HepG2 (cell line): ENCODE results near the gene SLC6A6. TPM values are rescaled to one million over a fixed set of nuclear protein-coding genes. Genes with fewer than 3 reads are reported as not detected.

Experiments
- ATAC-seq: fragments of 200-7000 bp; cut with Tn5 transposase; 3 replicates; pipeline ENCODE4 v1.9.1; 2020; ENCODE audit warnings: mild to moderate bottlenecking, moderate library complexity
- BruUV-seq: library from RNA; stranded (reverse); fragments of 400-500 nt; replicated peaks from 2 replicates; lab custom pipeline; 2021; lab: Mats Ljungman, UMichigan
- CTCF ChIA-PET: fragments of 300-600 bp; formaldehyde crosslinking; extraction: SDS; loops from one replicate; lab custom pipeline; 2021; ENCODE audit warnings: low total read pairs, inconsistent platforms, low intra/inter-chr PET ratio; lab: Yijun Ruan, JAX
- POLR2A ChIA-PET: fragments of 350-600 bp; sonication (Branson Sonifier 250); formaldehyde crosslinking; loops from one replicate; lab custom pipeline; 2020; ENCODE audit warnings: antibody characterized with exemption, inconsistent platforms; lab: Yijun Ruan, JAX
- DNase-seq: peaks from one replicate; pipeline ENCODE4 v3.0.0-alpha.2; 2015; ENCODE audit warnings: low spot score
- FAIRE-seq: peaks from 3 replicates; lab custom pipeline; 2011; peaks lifted over from hg19 to GRCh38; lab: Jason Lieb, UNC
- H2AFZ ChIP-seq: one replicate; pipeline ENCODE4 v1.6.1; 2011; ENCODE audit warnings: low read length, inconsistent platforms
- H3K27ac ChIP-seq: fragments of 300-600 bp; 3 replicates; pipeline ENCODE4 v1.8.0; 2011; ENCODE audit warnings: mixed run types, mild to moderate bottlenecking, mixed read lengths, low read length, inconsistent platforms; ENCODE audit not compliant: insufficient read depth; ENCODE audit errors: extremely low read length
- H3K27me3 ChIP-seq, 2 experiments: fragments of 200-600 bp in 1 of 2; 2 replicates in 1 of 2; 3 replicates in 1 of 2; pipeline versions ENCODE4 v1.6.0 to v1.8.0; 2011; ENCODE audit warnings: low read length in 2 of 2, mild to moderate bottlenecking in 2 of 2, moderate library complexity in 2 of 2, inconsistent platforms in 1 of 2; ENCODE audit not compliant: insufficient read depth in 2 of 2, control insufficient read depth in 1 of 2
- H3K36me3 ChIP-seq, 2 experiments: fragments of 200-600 bp in 1 of 2; replicated peaks in 1 of 2; 2 replicates in 1 of 2; 3 replicates in 1 of 2; pipeline versions ENCODE4 v1.5.1 to v1.8.0; 2011; ENCODE audit warnings: low read length in 2 of 2, inconsistent platforms in 1 of 2; ENCODE audit not compliant: insufficient read depth in 2 of 2, control insufficient read depth in 1 of 2
- H3K4me1 ChIP-seq: 2 replicates; pipeline ENCODE4 v1.5.1; 2012; ENCODE audit warnings: low read length, inconsistent platforms; ENCODE audit not compliant: insufficient read depth
- H3K4me2 ChIP-seq: 2 replicates; pipeline ENCODE4 v1.6.0; 2011; ENCODE audit warnings: low read depth, low read length, inconsistent platforms
- H3K4me3 ChIP-seq, 3 experiments: fragments of 200-600 bp in 1 of 3; sonication (generic), shearing (Covaris generic) in 1 of 3; replicated peaks in 1 of 3; 2 replicates each; pipeline ENCODE4 v1.5.1; 2011 to 2016; ENCODE audit warnings: low read length in 3 of 3, inconsistent platforms in 2 of 3, low read depth in 2 of 3, mild to moderate bottlenecking in 2 of 3, control low read depth in 1 of 3, mixed read lengths in 1 of 3; ENCODE audit not compliant: insufficient read depth in 1 of 3
- H3K79me2 ChIP-seq: one replicate; pipeline ENCODE4 v1.6.1; 2011; ENCODE audit warnings: low read length, inconsistent platforms; ENCODE audit not compliant: insufficient read depth
- H3K9ac ChIP-seq: 2 replicates; pipeline ENCODE4 v1.6.0; 2011; ENCODE audit warnings: mild to moderate bottlenecking, low read depth, low read length, inconsistent platforms; ENCODE audit not compliant: insufficient read depth
- H3K9me3 ChIP-seq: 2 replicates; pipeline ENCODE4 v1.5.1; 2012; ENCODE audit warnings: mild to moderate bottlenecking, low read length
- H4K20me1 ChIP-seq: 2 replicates; pipeline ENCODE4 v1.6.0; 2011; ENCODE audit warnings: inconsistent platforms, mild to moderate bottlenecking, low read length, moderate library complexity; ENCODE audit not compliant: insufficient read depth
- BORCS8-MEF2B ChIP-seq: sonication (generic); formaldehyde crosslinking; IDR thresholded peaks from 2 replicates; pipeline ENCODE4 v1.8.0; 2022; ENCODE audit warnings: mild to moderate bottlenecking, missing genetic modification reagents
- CTCF ChIP-seq: sonication (generic); formaldehyde crosslinking; IDR thresholded peaks from 2 replicates; pipeline ENCODE4 v1.5.0; 2020; ENCODE audit warnings: mild to moderate bottlenecking, missing genetic modification reagents, moderate library complexity
- GLI4 ChIP-seq: sonication (generic); formaldehyde crosslinking; IDR thresholded peaks from 2 replicates; pipeline ENCODE4 v1.5.1; 2020; ENCODE audit warnings: missing genetic modification reagents, mild to moderate bottlenecking, moderate library complexity, borderline replicate concordance
- HNF1B ChIP-seq: sonication (generic); formaldehyde crosslinking; IDR thresholded peaks from 2 replicates; pipeline ENCODE4 v1.5.1; 2020; ENCODE audit warnings: mild to moderate bottlenecking, moderate library complexity, missing genetic modification reagents
- HOMEZ ChIP-seq: IDR thresholded peaks from 2 replicates; pipeline ENCODE4 v1.6.1; 2016; ENCODE audit warnings: low read depth
- RAD21 ChIP-seq: fragments of 450-650 bp; formaldehyde crosslinking; IDR thresholded peaks from 2 replicates; pipeline ENCODE4 v1.5.0; 2020; ENCODE audit warnings: mild to moderate bottlenecking
- TSC22D2 ChIP-seq: sonication (generic); formaldehyde crosslinking; IDR thresholded peaks from 2 replicates; pipeline ENCODE4 v1.5.1; 2020; ENCODE audit warnings: missing genetic modification reagents, mild to moderate bottlenecking, borderline replicate concordance
- YY1 ChIP-seq: IDR thresholded peaks from 2 replicates; pipeline ENCODE4 v1.6.1; 2011; ENCODE audit warnings: low read length, low read depth, moderate library complexity, mild to moderate bottlenecking; ENCODE audit not compliant: insufficient read depth, insufficient replicate concordance
- ZBTB14 ChIP-seq: sonication (generic); formaldehyde crosslinking; IDR thresholded peaks from 2 replicates; pipeline ENCODE4 v1.4.0; 2020; ENCODE audit warnings: missing genetic modification reagents
- ZBTB43 ChIP-seq: sonication (generic); formaldehyde crosslinking; conservative IDR thresholded peaks from 2 replicates; pipeline ENCODE4 v1.4.0; 2020; ENCODE audit warnings: missing genetic modification reagents
- ZNF547 ChIP-seq: sonication (generic); formaldehyde crosslinking; IDR thresholded peaks from 2 replicates; pipeline ENCODE4 v1.5.1; 2020; ENCODE audit warnings: mild to moderate bottlenecking, missing genetic modification reagents
- ZNF549 ChIP-seq: sonication (generic); formaldehyde crosslinking; IDR thresholded peaks from 2 replicates; pipeline ENCODE4 v1.5.0; 2020; ENCODE audit warnings: missing genetic modification reagents
- ZNF572 ChIP-seq: sonication (generic); formaldehyde crosslinking; IDR thresholded peaks from 2 replicates; pipeline ENCODE4 v1.5.1; 2020; ENCODE audit warnings: mild to moderate bottlenecking, missing genetic modification reagents
- ZNF777 ChIP-seq: sonication (generic); formaldehyde crosslinking; IDR thresholded peaks from 2 replicates; pipeline ENCODE4 v1.4.0; 2020; ENCODE audit warnings: missing genetic modification reagents
- WGBS: methylation state at CpG from one replicate; pipeline ENCODE4 v1.1.6; 2017; ENCODE audit warnings: low lambda C conversion rate; 5-methylcytosine and 5-hydroxymethylcytosine counted together
- in situ Hi-C: cut with HindIII; loops from 2 replicates; pipeline ENCODE4 v1.10.0; 2017; ENCODE audit warnings: low pct_unique_long_range_greater_than_20kb; ENCODE audit not compliant: extremely low pct_ligation_motif_present
- intact Hi-C: fragments of 100-400 bp; cut with micrococcal nuclease; formaldehyde crosslinking; loops from one replicate; pipeline ENCODE4 v1.10.0; 2022; ENCODE audit not compliant: unreplicated experiment
- polyA plus RNA-seq, 8 experiments: library from polyadenylated mRNA; depleted of rRNA in 3 of 8; stranded (reverse) in 7 of 8; unstranded in 1 of 8; fragments of >200 nt; fragmentation: Illumina TruSeq in 4 of 8; extraction: Trizol in 4 of 8; gene quantifications; 2 replicates each; pipeline versions ENCODE4 v1.2.1 to v1.2.3, GENCODE V29; 2011 to 2016; ENCODE audit warnings: low read depth in 4 of 8, missing spikeins in 1 of 8, mixed read lengths in 1 of 8; ENCODE audit not compliant: insufficient read depth in 1 of 8
- total RNA-seq, 5 experiments: library from RNA; depleted of rRNA; stranded (reverse); fragments of >200 nt; fragmentation: Illumina TruSeq; extraction: Trizol; gene quantifications; 2 replicates each; pipeline ENCODE4 v1.2.3, GENCODE V29; 2016; ENCODE audit warnings: low read depth in 1 of 5

The SLC6A6 gene
- total and polyA plus RNA-seq, 2 of the 13 experiments (the other 11 are each of a cell fraction or from before 2014, with no cell fraction given): 14.1 to 20.7 TPM

GRCh38 chr3:14461748-14462324 is 59.4 kb downstream of the SLC6A6 start:
- peak; percentile 92 for ATAC-seq
- no TSS peak for BruUV-seq
- Histone ChIP-seq H3K9me3 (no peaks in the 10 kb centered on the region), H3K9ac (no peak overlapping the region), H3K4me2 (no peak overlapping the region), H3K36me3 (peaks cover 13 to 29% of the 10 kb centered on the region in 2 experiments; a peak in 4 of 5 replicates), H3K27me3 (no peaks in the 10 kb centered on the region), H2AFZ (no peak overlapping the region), H4K20me1 (no peaks in the 10 kb centered on the region), H3K4me3 (no peak overlapping the region), H3K27ac (no peak overlapping the region), H3K4me1 (no peaks in the 10 kb centered on the region), H3K79me2 (no peaks in the 10 kb centered on the region)
- FAIRE-seq: peak; percentile 4
- WGBS: 79% methylated on average over 6 of the region's 8 CpGs
- intact Hi-C loops (loop anchor here (1.0 kb wide), 2 partner anchors 60 to 201 kb away; partner anchors contain the start of gene SLC6A6), in situ Hi-C loops (loop anchor here (5.0 to 10.0 kb wide), 4 partner anchors 60 to 567 kb away; partner anchors contain the start of gene SLC6A6)
- peak; percentile 50 for DNase-seq
- POLR2A ChIA-PET: no interaction called here
- CTCF ChIA-PET: interaction anchor here (1.2 to 3.7 kb wide), 4 partner anchors 59 to 201 kb away, joined by 3 to 41 read pairs (median 9); partner anchors contain the start of gene SLC6A6
- TF ChIP-seq HOMEZ (CRISPR knock-in tag) (0 out of 2 replicates have a peak, but pooled peaks have one; percentile 23), ZNF777 (CRISPR knock-in tag) (no peak), ZBTB14 (CRISPR knock-in tag) (0 out of 2 replicates have a peak, but pooled peaks have one; percentile 37), YY1 (peak; percentile 23), ZNF547 (CRISPR knock-in tag) (no peak), TSC22D2 (CRISPR knock-in tag) (peak; percentile 53; the same call in 1 of the 2 replicates), HNF1B (CRISPR knock-in tag) (peak; percentile 66), ZBTB43 (CRISPR knock-in tag) (peak; percentile 67; the same call in 1 of the 2 replicates), ZNF549 (CRISPR knock-in tag) (no peak), BORCS8-MEF2B (CRISPR knock-in tag) (peak; percentile 49; the same call in 1 of the 2 replicates), GLI4 (CRISPR knock-in tag) (no peak), RAD21 (CRISPR knock-in tag) (peak; percentile 94), ZNF572 (CRISPR knock-in tag) (0 out of 2 replicates have a peak, but pooled peaks have one; percentile 29), CTCF (CRISPR knock-in tag) (peak; percentile 87)
